NCI-H2029 treated with DMSO at 0.1 percent for 48 hours (cell line): ENCODE results near the gene TTC27.
"Not testable (repeated sequence)": the region's sequence is repeated elsewhere in the genome, so short reads cannot be mapped to it uniquely, and the experiment has no call there.

Experiments
- DNase-seq: peaks from one replicate; lab custom pipeline; 2025; lab: John Stamatoyannopoulos, UW

The TTC27 gene

DNA sequence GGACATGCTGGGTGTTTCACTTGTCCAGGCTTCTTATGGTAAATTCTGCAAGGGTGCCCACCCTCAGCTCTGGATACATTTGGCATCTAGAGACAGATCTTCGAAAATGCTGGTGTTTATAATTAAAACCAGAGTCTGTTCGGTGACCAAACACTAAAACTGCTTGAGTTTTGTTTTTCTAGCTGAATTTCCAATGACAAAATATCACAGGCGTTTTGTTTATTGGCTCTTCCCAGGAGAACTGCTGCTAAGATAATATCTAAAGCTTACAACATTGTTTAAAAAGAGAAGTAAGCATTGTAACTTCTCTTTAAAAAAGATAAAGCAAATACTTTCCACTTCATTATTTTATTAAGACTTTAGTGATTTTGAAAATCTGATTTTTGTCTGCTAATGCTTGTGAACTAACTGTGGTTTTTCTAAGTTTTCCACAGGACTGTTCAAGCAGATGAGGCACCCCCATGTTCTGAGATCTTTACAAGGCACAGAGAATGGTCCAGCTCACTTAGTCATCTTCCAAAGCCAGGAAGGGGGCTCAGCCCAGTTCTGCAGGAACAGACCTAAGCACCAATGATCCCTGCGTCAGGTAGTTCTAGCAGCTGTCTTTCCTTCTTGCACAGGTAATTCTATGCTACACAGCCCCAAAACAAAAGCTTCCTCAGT is 224.1 kb downstream of the TTC27 start:
- no peak for DNase-seq

DNA sequence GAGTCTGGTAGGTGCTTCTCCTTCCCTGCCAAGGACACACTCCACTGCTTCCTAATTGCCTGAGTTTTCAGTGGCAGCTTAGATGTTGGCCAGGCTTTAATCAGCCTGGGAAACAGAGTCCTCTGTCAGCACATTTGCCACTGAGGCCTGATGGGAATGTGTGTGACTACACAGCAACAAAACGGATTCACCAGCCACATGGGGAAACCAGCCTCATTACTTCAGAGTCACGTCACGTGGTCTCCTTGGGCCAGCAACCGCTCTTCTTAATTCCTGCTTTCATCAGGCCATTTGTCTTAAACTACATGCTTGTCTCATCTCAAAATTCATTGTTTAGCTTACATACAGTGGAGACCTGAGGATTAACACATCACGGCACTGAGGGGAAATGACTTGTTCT is 225.0 kb downstream of the TTC27 start:
- no peak for DNase-seq

GRCh38 chr2:32856891-32857290 is 229.0 kb downstream of the TTC27 start:
- no peak for DNase-seq

- DNase-seq: no peak
Observed at GRCh38 chr2:32858713-32859112, 230.9 kb downstream of the TTC27 start.

GRCh38 chr2:32860385-32860784 is 232.5 kb downstream of the TTC27 start:
- no peak for DNase-seq

GRCh38 chr2:32862269-32863055 is 234.6 kb downstream of the TTC27 start:
- no peak for DNase-seq

- no peak for DNase-seq
Observed at GRCh38 chr2:32863326-32863725, 235.5 kb downstream of the TTC27 start.

- DNase-seq: no peak
Observed at GRCh38 chr2:32863803-32864202, 236.0 kb downstream of the TTC27 start.

DNA sequence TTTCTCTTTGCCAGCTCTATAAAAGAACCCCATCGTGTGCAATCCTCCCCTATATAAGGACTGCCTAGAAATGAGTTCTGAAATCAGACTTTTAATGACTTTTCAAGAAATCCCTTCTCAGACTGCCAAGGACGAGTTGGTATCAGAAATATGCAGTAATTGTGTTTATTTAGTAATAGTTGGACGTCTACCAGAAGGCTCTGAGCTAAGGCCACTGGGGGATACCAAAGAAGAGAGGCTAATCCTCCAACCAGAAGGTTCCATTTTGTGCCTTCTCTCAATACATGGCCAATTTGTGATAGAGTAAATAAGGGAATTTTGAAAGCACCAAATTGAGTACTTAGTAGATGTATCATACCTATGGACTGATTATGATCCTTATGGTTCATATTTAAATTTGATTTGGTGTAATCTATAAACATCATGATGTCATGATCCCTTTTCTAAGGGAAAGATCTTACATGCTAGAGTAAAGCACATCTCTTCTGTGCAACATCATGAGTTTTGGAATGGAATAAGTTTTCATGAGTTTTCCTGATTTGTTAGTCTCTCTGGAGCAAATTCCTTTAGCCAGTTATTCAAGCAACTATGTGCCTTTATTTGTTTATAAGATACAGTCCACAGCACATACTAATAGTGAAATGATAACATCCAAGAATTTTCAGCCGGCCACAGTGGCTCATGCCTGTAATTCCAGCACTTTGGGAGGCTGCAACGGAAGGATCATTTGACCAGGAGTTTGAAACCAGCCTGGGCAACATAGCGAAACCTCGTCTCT is 236.7 kb downstream of the TTC27 start:
- DNase-seq: no peak

DNA sequence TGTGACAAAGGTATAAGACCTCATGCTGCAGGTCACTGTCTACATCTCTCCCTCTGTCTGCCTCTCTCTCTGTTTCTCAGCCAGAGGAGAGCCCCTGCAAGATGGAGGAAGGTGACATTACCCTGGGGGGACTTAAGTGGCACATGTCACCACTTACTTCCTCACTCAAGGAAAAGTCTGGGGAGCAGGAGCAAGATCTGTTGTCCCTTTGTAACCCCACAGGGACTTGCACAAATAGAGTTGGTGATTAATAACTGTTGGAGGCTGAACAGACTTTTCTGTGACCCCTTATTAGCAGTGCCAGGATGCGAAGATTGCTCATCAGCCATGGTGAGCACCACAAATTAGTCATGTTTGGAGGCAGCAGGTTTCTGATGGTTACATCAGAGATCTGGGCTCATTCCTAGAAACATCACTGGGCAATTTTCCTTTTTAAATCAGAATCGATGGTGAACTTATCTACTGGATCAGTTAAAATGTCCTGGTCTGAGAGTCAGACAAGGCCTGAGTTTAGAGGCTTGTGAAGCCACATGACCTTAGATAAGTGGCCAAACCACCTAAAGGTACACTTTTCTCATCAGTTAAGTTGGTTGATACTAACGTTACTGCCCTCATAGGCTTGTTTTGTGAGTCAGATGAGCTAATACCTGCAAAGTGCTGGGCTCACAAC is 237.7 kb downstream of the TTC27 start:
- no peak for DNase-seq

GRCh38 chr2:32866462-32866861 is 238.6 kb downstream of the TTC27 start:
- DNase-seq: not testable (repeated sequence)
